NCI-H2196 (cell line): ENCODE results near the gene AP4S1.
"Not testable (repeated sequence)": the region's sequence is repeated elsewhere in the genome, so short reads cannot be mapped to it uniquely, and the experiment has no call there.

ENCODE experiments used
- DNase-seq: peaks from one replicate; lab custom pipeline; 2025; ENCODE audit not compliant: unreplicated experiment; lab: John Stamatoyannopoulos, UW

The AP4S1 gene

GRCh38 chr14:31083781-31084180, 58.3 kb downstream of the AP4S1 start:
- no peak for DNase-seq

- DNase-seq: no peak
Observed at GRCh38 chr14:31084385-31084784, 58.9 kb downstream of the AP4S1 start.

- DNase-seq: no peak
Observed at GRCh38 chr14:31085027-31085426, 59.6 kb downstream of the AP4S1 start.

- DNase-seq: not testable (repeated sequence)
Observed at GRCh38 chr14:31086466-31086865, 61.0 kb downstream of the AP4S1 start.

GRCh38 chr14:31090883-31091764, 65.7 kb downstream of the AP4S1 start:
- DNase-seq: peak; percentile 24

- DNase-seq: no peak
Observed at GRCh38 chr14:31092160-31092708, 66.8 kb downstream of the AP4S1 start.

GRCh38 chr14:31093884-31094839, 68.7 kb downstream of the AP4S1 start:
- not testable (repeated sequence) for DNase-seq

- not testable (repeated sequence) for DNase-seq
Observed at GRCh38 chr14:31095817-31096216, 70.4 kb downstream of the AP4S1 start.

GRCh38 chr14:31096255-31096654, 70.8 kb downstream of the AP4S1 start:
- DNase-seq: no peak

GRCh38 chr14:31097081-31097480, 71.6 kb downstream of the AP4S1 start:
- no peak for DNase-seq

- DNase-seq: no peak
Observed at GRCh38 chr14:31106768-31107167, 81.3 kb downstream of the AP4S1 start.

GRCh38 chr14:31109257-31109656, 83.8 kb downstream of the AP4S1 start:
- DNase-seq: no peak

GRCh38 chr14:31110872-31111271, 85.4 kb downstream of the AP4S1 start:
- no peak for DNase-seq

- DNase-seq: no peak
Observed at GRCh38 chr14:31113794-31114193, 88.3 kb downstream of the AP4S1 start.

- no peak for DNase-seq
Observed at GRCh38 chr14:31118892-31119291, 93.4 kb downstream of the AP4S1 start.

GRCh38 chr14:31122098-31122611, 96.7 kb downstream of the AP4S1 start:
- no peak for DNase-seq

GRCh38 chr14:31122921-31123320, 97.5 kb downstream of the AP4S1 start:
- DNase-seq: no peak

GRCh38 chr14:31124197-31124596, 98.7 kb downstream of the AP4S1 start:
- no peak for DNase-seq

- no peak for DNase-seq
Observed at GRCh38 chr14:31125231-31125630, 99.8 kb downstream of the AP4S1 start.

GRCh38 chr14:31126680-31127079, 101.2 kb downstream of the AP4S1 start:
- DNase-seq: no peak

- no peak for DNase-seq
Observed at GRCh38 chr14:31127690-31128089, 102.2 kb downstream of the AP4S1 start.
